GM19043 (cell line): ENCODE results near the gene ASTN2.
A peak's percentile ranks its signal among the peaks of the same experiment; 100 is the strongest.
"Not testable (repeated sequence)": the region's sequence is repeated elsewhere in the genome, so short reads cannot be mapped to it uniquely, and the experiment has no call there.

ENCODE experiments used
- ATAC-seq: cut with Tn5 transposase; IDR thresholded peaks from one replicate; pipeline ENCODE4 v1.9.1; 2021; ENCODE audit warnings: low read depth; ENCODE audit not compliant: unreplicated experiment

ASTN2 gene

GRCh38 chr9:116693233-116693731 is 721.6 kb downstream of the ASTN2 start:
- ATAC-seq: no peak

- peak; percentile 36 for ATAC-seq
Measured at GRCh38 chr9:116692616-116693015, 722.2 kb downstream of the ASTN2 start.

GRCh38 chr9:116691607-116692006 is 723.2 kb downstream of the ASTN2 start:
- no peak for ATAC-seq

GRCh38 chr9:116690805-116691204 is 724.1 kb downstream of the ASTN2 start:
- ATAC-seq: not testable (repeated sequence)

DNA sequence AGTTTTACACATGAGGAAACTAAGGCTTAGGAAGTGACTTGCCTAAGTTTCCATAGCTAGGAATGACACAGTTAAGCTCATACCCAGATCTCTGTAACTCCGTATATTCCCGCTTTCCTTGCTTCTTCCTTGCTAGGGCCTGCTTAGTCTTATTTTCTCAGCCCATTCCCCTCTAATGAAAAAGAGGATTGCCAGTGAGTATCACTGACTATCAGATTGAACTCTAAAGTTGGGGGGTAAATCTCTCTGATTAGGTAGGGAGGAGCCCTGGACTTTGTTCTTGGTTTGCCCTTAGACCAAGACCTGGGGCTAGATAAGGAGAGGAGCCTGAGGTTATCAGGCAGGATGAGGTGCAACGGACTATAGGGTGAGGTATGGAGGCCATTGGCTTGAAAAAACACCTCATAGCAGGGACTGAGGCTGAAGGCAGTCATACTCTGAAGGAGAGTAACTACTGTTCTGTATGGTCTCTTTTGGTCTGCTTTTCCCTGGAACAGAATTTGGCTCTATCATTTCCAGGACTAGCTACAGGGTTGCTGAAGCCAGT is 725.3 kb downstream of the ASTN2 start:
- no peak for ATAC-seq

DNA sequence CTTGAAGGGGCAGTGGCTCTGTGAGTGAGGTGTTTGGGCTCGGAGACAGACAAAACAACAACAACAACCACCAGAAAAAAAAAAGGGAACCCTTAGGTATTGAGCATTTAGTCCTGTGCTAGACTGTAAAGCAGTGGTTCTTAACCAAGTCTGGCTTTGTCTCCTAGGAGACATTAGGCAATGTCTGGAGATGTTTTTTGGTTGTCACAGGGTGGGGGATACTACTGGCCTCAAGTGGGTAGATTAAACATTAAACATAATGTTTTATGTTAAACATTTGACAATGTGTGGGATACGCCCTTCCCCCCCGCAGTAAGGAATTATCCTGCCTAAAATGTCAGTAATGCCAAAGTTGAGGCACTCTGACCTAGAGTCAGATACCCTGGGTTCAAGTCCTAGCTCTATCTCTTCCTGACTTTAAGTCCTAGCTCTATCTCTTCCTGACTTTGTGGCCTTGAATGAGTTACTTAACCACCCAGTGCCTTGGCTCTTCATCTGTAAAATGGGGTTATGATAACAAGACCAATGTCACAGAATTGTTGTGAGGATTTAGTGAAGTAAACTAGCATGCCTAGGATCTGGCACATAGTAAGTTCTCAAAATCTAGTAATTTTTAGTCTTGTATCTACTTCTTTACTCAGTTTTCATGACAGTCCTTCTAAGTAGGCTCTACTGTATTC is 725.9 kb downstream of the ASTN2 start:
- ATAC-seq: no peak

DNA sequence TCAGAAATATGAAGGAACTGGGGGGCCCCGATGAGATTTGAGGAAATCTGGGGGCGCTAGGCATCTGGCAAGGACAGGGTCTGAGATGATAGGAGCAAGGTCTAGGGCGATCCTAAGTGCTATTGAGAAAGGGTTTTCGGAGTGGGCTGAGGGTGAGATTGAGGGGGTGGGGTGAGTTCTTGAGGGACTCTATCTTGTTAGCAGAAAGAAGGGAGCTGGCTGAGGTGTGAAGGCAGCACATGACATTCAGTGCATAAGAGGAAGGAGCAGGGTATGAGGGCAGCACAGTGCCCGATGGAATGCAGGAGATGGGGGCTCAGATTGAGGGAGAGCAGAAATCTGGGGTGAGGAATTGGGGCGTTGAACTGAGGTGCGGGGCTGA is 727.1 kb downstream of the ASTN2 start:
- no peak for ATAC-seq

GRCh38 chr9:116687074-116687753 is 727.6 kb downstream of the ASTN2 start, which contains the start of gene TRIM32:
Gene TRIM32 (plus strand): TSS chr9:116687305. CDS start chr9:116697743, 10,438 bp downstream.
- peak; percentile 98 for ATAC-seq

DNA sequence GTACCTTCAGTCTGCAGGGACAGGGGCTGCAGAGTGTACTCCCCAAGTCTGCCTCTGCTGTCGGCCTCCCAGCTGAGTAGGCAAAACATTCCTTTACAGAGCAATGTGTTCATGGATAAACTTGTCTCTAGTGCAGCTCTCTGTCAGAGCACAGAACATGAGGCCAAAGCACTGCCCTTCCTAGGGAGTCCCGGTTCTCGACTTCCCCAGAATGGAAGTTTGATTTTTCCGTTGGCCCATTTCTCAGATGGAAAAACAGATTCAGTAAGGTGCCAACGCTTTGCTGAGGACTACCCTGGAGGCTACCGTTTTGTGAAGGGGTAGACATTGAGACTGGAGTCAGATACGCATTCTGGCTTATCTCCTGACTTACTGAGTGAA is 728.2 kb downstream of the ASTN2 start:
- peak; percentile 40 for ATAC-seq

GRCh38 chr9:116686135-116686534 is 728.7 kb downstream of the ASTN2 start:
- ATAC-seq: no peak

DNA sequence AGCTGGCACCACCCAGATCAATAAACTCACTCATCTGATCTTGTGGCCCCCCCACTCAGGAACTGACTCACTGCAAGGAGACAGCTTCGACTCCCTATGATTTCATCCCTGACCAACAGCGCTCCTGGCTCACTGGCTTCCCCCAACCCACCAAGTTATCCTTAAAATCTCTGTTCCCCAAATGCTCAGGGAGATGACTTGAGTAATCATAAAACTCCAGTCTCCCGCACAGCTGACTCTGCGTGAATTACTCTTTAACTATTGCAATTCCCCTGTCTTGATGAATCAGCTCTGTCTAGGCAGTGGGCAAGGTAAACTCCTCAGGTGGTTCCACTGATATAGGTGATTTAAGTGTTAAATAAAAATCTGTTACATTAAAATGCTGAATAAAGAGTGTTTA is 729.7 kb downstream of the ASTN2 start:
- no peak for ATAC-seq

- no peak for ATAC-seq
Measured at GRCh38 chr9:116683535-116683934, 731.3 kb downstream of the ASTN2 start.

- no peak for ATAC-seq
Measured at GRCh38 chr9:116674210-116674980, 740.5 kb downstream of the ASTN2 start.

GRCh38 chr9:116673375-116673774 is 741.5 kb downstream of the ASTN2 start:
- ATAC-seq: no peak

- ATAC-seq: no peak
Measured at GRCh38 chr9:116671605-116672004, 743.3 kb downstream of the ASTN2 start.

GRCh38 chr9:116668970-116669695 is 745.7 kb downstream of the ASTN2 start:
- no peak for ATAC-seq

- ATAC-seq: no peak
Measured at GRCh38 chr9:116663581-116663980, 751.3 kb downstream of the ASTN2 start.

GRCh38 chr9:116662646-116663310 is 752.1 kb downstream of the ASTN2 start:
- ATAC-seq: no peak

GRCh38 chr9:116661037-116661954 is 753.6 kb downstream of the ASTN2 start:
- ATAC-seq: peak; percentile 84
